ENCODE results near the gene KLHL5. TPM values are rescaled to one million over a fixed set of nuclear protein-coding genes. Genes with fewer than 3 reads are reported as not detected.
A peak's percentile ranks its signal among the peaks of the same experiment; 100 is the strongest.

Gene KLHL5
- polyA plus RNA-seq, 3 donors from 2014 or later, result 5.5 to 8.9 (median 8.9) TPM

DNA sequence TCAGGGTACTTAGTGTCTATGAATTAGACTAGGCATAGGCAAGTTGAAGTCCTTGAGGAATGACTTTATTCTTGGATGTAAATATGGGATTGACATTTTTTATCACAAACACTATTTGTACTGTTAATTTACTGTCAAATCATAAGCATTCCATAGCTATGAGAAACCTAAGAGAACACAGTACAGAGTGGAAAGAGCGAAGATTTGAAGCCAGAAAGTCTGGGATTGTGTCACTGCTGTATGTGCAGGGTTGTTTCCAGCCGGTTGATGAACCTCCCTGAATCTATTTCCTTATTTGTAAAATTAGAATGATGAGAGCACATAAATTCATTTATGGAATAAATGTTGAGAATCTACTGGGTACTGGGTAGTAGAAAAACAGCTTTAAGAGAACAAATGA, 14.4 kb upstream of the KLHL5 start:
- peaks cover 44 to 48% of the 10 kb centered on the region in 2 donors for H3K4me1 Mint-ChIP-seq
- peaks cover 5 to 20% (median 6%) of the 10 kb centered on the region in 3 donors for H3K27me3 Mint-ChIP-seq (ENCODE audit: low read depth in 3 of 3)
- H3K4me3 Mint-ChIP-seq, result peak overlapping the region in 2 of 5 donors; percentile 9 to 14
- H3K27ac Mint-ChIP-seq, result peak overlapping the region in 5 of 6 donors; percentile 17 to 72 (median 23)
- DNase-seq, result no peak
- H3K36me3 Mint-ChIP-seq, result no peaks in the 10 kb centered on the region
- H3K9me3 Mint-ChIP-seq, result no peaks in the 10 kb centered on the region

GRCh38 chr4:39048311-39048710, 13.7 kb upstream of the KLHL5 start:
- peak overlapping the region in 1 of 5 donors; percentile 9 for H3K4me3 Mint-ChIP-seq

GRCh38 chr4:39050590-39050989, 11.4 kb upstream of the KLHL5 start:
- H3K27me3 Mint-ChIP-seq (ENCODE audit: low read depth in 3 of 3), result peaks cover 0 to 4% (median 0%) of the 10 kb centered on the region in 3 donors
- no peak overlapping the region for H3K27ac Mint-ChIP-seq
- H3K4me3 Mint-ChIP-seq, result no peak overlapping the region
- H3K9me3 Mint-ChIP-seq, result no peaks in the 10 kb centered on the region
- DNase-seq, result no peak
- H3K4me1 Mint-ChIP-seq, result peaks cover 28 to 29% of the 10 kb centered on the region in 2 donors
- H3K36me3 Mint-ChIP-seq, result no peaks in the 10 kb centered on the region

More at GRCh38 chr4:39048311-39048710, 13.7 kb upstream of the KLHL5 start:
- peaks cover 42 to 44% of the 10 kb centered on the region in 2 donors for H3K4me1 Mint-ChIP-seq
- no peaks in the 10 kb centered on the region for H3K9me3 Mint-ChIP-seq
- H3K27me3 Mint-ChIP-seq (ENCODE audit: low read depth in 3 of 3), result peaks cover 5 to 17% (median 6%) of the 10 kb centered on the region in 3 donors
- DNase-seq, result no peak
- H3K27ac Mint-ChIP-seq, result peak overlapping the region in 4 of 6 donors; percentile 17 to 54 (median 22)
- H3K36me3 Mint-ChIP-seq, result no peaks in the 10 kb centered on the region

GRCh38 chr4:39051492-39051891, 10.5 kb upstream of the KLHL5 start:
- H3K4me1 Mint-ChIP-seq, result peaks cover 21 to 28% of the 10 kb centered on the region in 2 donors
- no peaks in the 10 kb centered on the region for H3K9me3 Mint-ChIP-seq
- no peak for DNase-seq
- H3K4me3 Mint-ChIP-seq, result no peak overlapping the region
- H3K27ac Mint-ChIP-seq, result no peak overlapping the region
- H3K27me3 Mint-ChIP-seq (ENCODE audit: low read depth in 3 of 3), result no peaks in the 10 kb centered on the region
- no peaks in the 10 kb centered on the region for H3K36me3 Mint-ChIP-seq

GRCh38 chr4:39053983-39054382, 8.0 kb upstream of the KLHL5 start:
- H3K4me1 Mint-ChIP-seq, result peaks cover 7 to 14% of the 10 kb centered on the region in 2 donors

GRCh38 chr4:39054497-39054896, 7.5 kb upstream of the KLHL5 start:
- H3K4me1 Mint-ChIP-seq, result peaks cover 7 to 14% of the 10 kb centered on the region in 2 donors
- DNase-seq, result no peak
- H3K4me3 Mint-ChIP-seq, result no peak overlapping the region
- H3K9me3 Mint-ChIP-seq, result no peaks in the 10 kb centered on the region
- peaks cover 0 to 1% (median 0%) of the 10 kb centered on the region in 3 donors for H3K27me3 Mint-ChIP-seq (ENCODE audit: low read depth in 3 of 3)
- H3K27ac Mint-ChIP-seq, result no peak overlapping the region
- peaks cover 0 to 4% (median 0%) of the 10 kb centered on the region in 3 donors for H3K36me3 Mint-ChIP-seq

More at GRCh38 chr4:39053983-39054382, 8.0 kb upstream of the KLHL5 start:
- DNase-seq, result no peak
- H3K27ac Mint-ChIP-seq, result no peak overlapping the region
- no peaks in the 10 kb centered on the region for H3K9me3 Mint-ChIP-seq
- H3K4me3 Mint-ChIP-seq, result no peak overlapping the region
- H3K36me3 Mint-ChIP-seq, result peaks cover 0 to 4% (median 0%) of the 10 kb centered on the region in 3 donors
- peaks cover 0 to 1% (median 0%) of the 10 kb centered on the region in 3 donors for H3K27me3 Mint-ChIP-seq (ENCODE audit: low read depth in 3 of 3)

DNA sequence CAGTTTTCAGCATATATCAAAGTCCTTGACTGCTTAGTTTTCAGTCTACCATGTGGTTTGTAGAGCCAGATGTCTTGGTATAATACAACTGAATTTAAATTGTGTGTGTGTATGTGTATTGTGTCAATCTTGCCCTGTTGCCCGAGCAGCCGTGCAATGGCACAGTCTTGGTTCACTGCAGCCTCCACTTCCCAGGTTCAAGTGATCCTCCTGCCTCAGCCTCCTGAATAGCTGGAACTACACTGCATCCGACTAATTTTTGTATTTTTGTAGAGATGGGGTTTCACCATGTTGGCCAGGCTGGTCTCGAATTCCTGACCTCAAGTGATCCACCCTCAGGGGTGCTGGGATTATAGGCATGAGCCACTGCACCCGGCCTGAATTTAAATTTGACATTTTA, 6.0 kb upstream of the KLHL5 start:
- Mint-ChIP-seq H3K9me3 (no peaks in the 10 kb centered on the region), H3K27ac (no peak overlapping the region), H3K36me3 (peaks cover 0 to 4% (median 0%) of the 10 kb centered on the region in 3 donors), H3K4me3 (no peak overlapping the region), H3K4me1 (peaks cover 9 to 14% of the 10 kb centered on the region in 2 donors), H3K27me3 (ENCODE audit: low read depth in 3 of 3) (peaks cover 0 to 1% (median 0%) of the 10 kb centered on the region in 3 donors)
- no peak for DNase-seq

DNA sequence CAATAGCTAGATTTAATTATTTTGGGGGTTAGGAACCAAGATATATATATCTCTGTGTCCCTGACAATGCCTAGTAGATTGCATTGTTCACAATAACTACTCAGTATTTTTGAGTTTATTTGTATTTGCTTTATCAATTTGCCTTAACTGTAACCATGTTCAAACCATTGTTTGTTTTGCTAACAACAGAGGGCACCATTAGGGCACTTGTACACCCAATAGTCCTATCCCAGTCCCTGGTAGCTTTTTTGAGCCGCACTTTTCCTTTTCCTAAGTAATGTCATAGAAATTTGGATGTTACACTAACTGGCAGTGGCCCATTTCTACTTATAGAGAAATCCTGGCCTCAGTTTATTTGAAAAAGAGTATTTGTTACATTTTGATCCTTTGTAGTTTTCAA, 575 bp upstream of the KLHL5 start:
- DNase-seq, result no peak
- Mint-ChIP-seq H3K4me3 (no peak overlapping the region), H3K27ac (no peak overlapping the region), H3K9me3 (no peaks in the 10 kb centered on the region), H3K4me1 (peaks cover 12 to 20% of the 10 kb centered on the region in 2 donors), H3K36me3 (peaks cover 0 to 4% (median 0%) of the 10 kb centered on the region in 3 donors), H3K27me3 (ENCODE audit: low read depth in 3 of 3) (peaks cover 0 to 1% (median 0%) of the 10 kb centered on the region in 3 donors)

- H3K9me3 Mint-ChIP-seq, result no peaks in the 10 kb centered on the region
- H3K4me1 Mint-ChIP-seq, result peaks cover 7 to 13% of the 10 kb centered on the region in 2 donors
- peak overlapping the region in 2 of 6 donors; percentile 44 to 50 for H3K27ac Mint-ChIP-seq
- no peak for DNase-seq
- H3K27me3 Mint-ChIP-seq (ENCODE audit: low read depth in 3 of 3), result no peaks in the 10 kb centered on the region
- no peaks in the 10 kb centered on the region for H3K36me3 Mint-ChIP-seq
- H3K4me3 Mint-ChIP-seq, result no peak overlapping the region
Observed at GRCh38 chr4:39062770-39063097, 702 bp downstream of the KLHL5 start.

GRCh38 chr4:39063430-39063829, 1.4 kb downstream of the KLHL5 start:
- Mint-ChIP-seq H3K4me1 (peaks cover 7 to 13% of the 10 kb centered on the region in 2 donors), H3K36me3 (no peaks in the 10 kb centered on the region), H3K27ac (no peak overlapping the region), H3K27me3 (ENCODE audit: low read depth in 3 of 3) (no peaks in the 10 kb centered on the region), H3K4me3 (no peak overlapping the region), H3K9me3 (no peaks in the 10 kb centered on the region)
- no peak for DNase-seq

- Mint-ChIP-seq H3K27me3 (ENCODE audit: low read depth in 3 of 3) (no peaks in the 10 kb centered on the region), H3K4me3 (no peak overlapping the region), H3K4me1 (peaks cover 5 to 13% of the 10 kb centered on the region in 2 donors), H3K27ac (no peak overlapping the region), H3K36me3 (peaks cover 0 to 4% (median 0%) of the 10 kb centered on the region in 3 donors), H3K9me3 (no peaks in the 10 kb centered on the region)
- no peak for DNase-seq
Observed at GRCh38 chr4:39066371-39066770, 4.3 kb downstream of the KLHL5 start.

DNA sequence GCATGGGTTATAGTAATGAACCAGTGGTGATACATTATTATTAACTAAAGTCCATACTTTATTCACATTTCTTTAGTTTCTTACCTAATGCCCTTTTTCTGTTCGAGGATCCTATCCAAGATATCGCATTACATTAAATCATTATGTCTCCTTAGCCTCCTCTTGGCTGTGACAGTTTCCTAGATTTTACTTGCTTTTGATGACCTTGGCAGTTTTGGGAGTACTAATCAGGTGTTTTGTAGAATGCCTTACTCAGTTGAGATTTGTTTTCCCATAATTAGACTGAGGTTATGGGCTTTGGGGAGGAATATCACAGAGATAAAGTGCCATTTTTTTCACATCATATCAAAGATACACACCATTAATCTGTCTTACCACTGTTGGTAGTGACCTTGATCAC, 5.0 kb downstream of the KLHL5 start:
- no peak overlapping the region for H3K27ac Mint-ChIP-seq
- H3K9me3 Mint-ChIP-seq, result no peaks in the 10 kb centered on the region
- H3K4me3 Mint-ChIP-seq, result no peak overlapping the region
- H3K27me3 Mint-ChIP-seq (ENCODE audit: low read depth in 3 of 3), result no peaks in the 10 kb centered on the region
- no peak for DNase-seq
- H3K36me3 Mint-ChIP-seq, result peaks cover 0 to 4% (median 0%) of the 10 kb centered on the region in 3 donors
- H3K4me1 Mint-ChIP-seq, result peaks cover 5 to 6% of the 10 kb centered on the region in 2 donors

GRCh38 chr4:39067451-39067850, 5.4 kb downstream of the KLHL5 start:
- H3K4me3 Mint-ChIP-seq, result no peak overlapping the region
- H3K4me1 Mint-ChIP-seq, result peaks cover 2 to 4% of the 10 kb centered on the region in 2 donors
- peaks cover 0 to 4% (median 0%) of the 10 kb centered on the region in 3 donors for H3K36me3 Mint-ChIP-seq
- no peaks in the 10 kb centered on the region for H3K27me3 Mint-ChIP-seq (ENCODE audit: low read depth in 3 of 3)
- no peak for DNase-seq
- H3K27ac Mint-ChIP-seq, result no peak overlapping the region
- H3K9me3 Mint-ChIP-seq, result no peaks in the 10 kb centered on the region

GRCh38 chr4:39068907-39069306, 6.9 kb downstream of the KLHL5 start:
- H3K9me3 Mint-ChIP-seq, result no peaks in the 10 kb centered on the region
- H3K27me3 Mint-ChIP-seq (ENCODE audit: low read depth in 3 of 3), result no peaks in the 10 kb centered on the region
- no peaks in the 10 kb centered on the region for H3K4me1 Mint-ChIP-seq
- DNase-seq, result no peak
- H3K27ac Mint-ChIP-seq, result no peak overlapping the region
- H3K4me3 Mint-ChIP-seq, result no peak overlapping the region
- peaks cover 0 to 4% (median 0%) of the 10 kb centered on the region in 3 donors for H3K36me3 Mint-ChIP-seq

DNA sequence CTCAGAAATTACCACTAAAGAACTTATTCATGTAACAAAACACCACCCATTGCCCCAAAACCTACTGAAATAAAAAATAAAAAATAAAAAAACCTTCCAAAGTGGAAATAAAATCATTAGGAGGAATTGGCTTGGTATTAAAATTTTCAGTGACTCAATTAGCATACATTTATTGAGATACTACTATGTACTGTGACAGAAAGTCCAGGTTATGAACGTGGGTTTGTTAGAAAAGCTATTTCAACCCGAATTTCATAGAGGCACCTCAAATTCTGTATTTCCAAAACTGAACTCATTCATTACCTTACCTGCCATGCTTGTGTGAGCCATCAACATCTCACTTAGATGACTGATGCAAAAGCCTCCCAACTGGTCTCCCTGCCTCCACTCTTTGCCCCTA, 16.8 kb downstream of the KLHL5 start:
- H3K36me3 Mint-ChIP-seq, result peaks cover 21 to 27% (median 22%) of the 10 kb centered on the region in 3 donors
- no peak overlapping the region for H3K27ac Mint-ChIP-seq
- no peaks in the 10 kb centered on the region for H3K4me1 Mint-ChIP-seq
- DNase-seq, result no peak
- no peaks in the 10 kb centered on the region for H3K9me3 Mint-ChIP-seq
- H3K27me3 Mint-ChIP-seq (ENCODE audit: low read depth in 3 of 3), result peaks cover 0 to 2% (median 1%) of the 10 kb centered on the region in 3 donors
- H3K4me3 Mint-ChIP-seq, result no peak overlapping the region
